NB4 (cell line): Measurements from ENCODE around the gene KCNAB2.
A peak's percentile ranks its signal among the peaks of the same experiment; 100 is the strongest.

Experiments used
- MYC ChIP-seq: IDR thresholded peaks from 2 replicates; pipeline ENCODE4 v1.6.1; 2011; ENCODE audit warnings: low read depth, low read length
- POLR2A ChIP-seq: IDR thresholded peaks from 2 replicates; pipeline ENCODE4 v1.6.1; 2011; ENCODE audit warnings: mild to moderate bottlenecking; ENCODE audit not compliant: insufficient read length; ENCODE audit errors: extremely low read depth
- TF ChIP-seq, protein P1 (sequence below): IDR thresholded peaks from one replicate; pipeline ENCODE4 v1.5.1; 2012; ENCODE audit warnings: low read depth, low read length
- TF ChIP-seq, protein P2 (sequence below): IDR thresholded peaks from 2 replicates; pipeline ENCODE4 v1.6.1; 2011; ENCODE audit warnings: low read depth, low read length

DNA sequence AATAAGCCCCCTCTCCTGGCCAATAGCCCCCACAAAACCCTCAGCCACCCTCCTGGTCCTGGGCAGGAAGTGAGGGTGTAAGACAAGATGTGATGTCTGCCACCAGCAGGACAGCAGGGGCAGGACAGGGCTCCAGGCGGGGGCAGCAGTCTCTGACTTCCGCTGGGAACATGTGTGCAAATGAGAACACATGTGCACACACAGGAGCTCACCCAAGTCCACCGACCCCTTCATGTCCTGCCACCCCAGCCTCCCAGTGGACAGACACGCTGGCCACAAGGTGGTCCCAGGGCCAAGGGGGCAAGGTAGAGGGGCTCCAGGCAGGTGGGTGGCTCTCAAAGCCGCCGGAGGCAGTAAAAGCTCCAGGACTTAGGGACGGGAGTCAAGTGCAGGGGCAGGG, 60.1 kb downstream of the KCNAB2 start:
- TF ChIP-seq, protein P1, sequence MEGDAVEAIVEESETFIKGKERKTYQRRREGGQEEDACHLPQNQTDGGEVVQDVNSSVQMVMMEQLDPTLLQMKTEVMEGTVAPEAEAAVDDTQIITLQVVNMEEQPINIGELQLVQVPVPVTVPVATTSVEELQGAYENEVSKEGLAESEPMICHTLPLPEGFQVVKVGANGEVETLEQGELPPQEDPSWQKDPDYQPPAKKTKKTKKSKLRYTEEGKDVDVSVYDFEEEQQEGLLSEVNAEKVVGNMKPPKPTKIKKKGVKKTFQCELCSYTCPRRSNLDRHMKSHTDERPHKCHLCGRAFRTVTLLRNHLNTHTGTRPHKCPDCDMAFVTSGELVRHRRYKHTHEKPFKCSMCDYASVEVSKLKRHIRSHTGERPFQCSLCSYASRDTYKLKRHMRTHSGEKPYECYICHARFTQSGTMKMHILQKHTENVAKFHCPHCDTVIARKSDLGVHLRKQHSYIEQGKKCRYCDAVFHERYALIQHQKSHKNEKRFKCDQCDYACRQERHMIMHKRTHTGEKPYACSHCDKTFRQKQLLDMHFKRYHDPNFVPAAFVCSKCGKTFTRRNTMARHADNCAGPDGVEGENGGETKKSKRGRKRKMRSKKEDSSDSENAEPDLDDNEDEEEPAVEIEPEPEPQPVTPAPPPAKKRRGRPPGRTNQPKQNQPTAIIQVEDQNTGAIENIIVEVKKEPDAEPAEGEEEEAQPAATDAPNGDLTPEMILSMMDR, result peak; percentile 19
- TF ChIP-seq POLR2A (no peak), MYC (no peak)
- TF ChIP-seq, protein P2, sequence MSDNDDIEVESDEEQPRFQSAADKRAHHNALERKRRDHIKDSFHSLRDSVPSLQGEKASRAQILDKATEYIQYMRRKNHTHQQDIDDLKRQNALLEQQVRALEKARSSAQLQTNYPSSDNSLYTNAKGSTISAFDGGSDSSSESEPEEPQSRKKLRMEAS, result no peak
